Hindlimb muscle (tissue), 1 donor: ENCODE measurements around the gene LRIT1. TPM values are rescaled to one million over a fixed set of nuclear protein-coding genes. Genes with fewer than 3 reads are reported as not detected.

Source experiments
- DNase-seq: peaks from one replicate; pipeline ENCODE4 v3.0.0-alpha.2; 2013
- polyA plus RNA-seq: library from polyadenylated mRNA; unstranded; fragments of 120-200 nt; gene quantifications from one replicate; pipeline ENCODE4 v1.2.1, GENCODE V29; 2013; ENCODE audit not compliant: insufficient read length

LRIT1 gene
- polyA plus RNA-seq, 1 donor, result not detected

DNA sequence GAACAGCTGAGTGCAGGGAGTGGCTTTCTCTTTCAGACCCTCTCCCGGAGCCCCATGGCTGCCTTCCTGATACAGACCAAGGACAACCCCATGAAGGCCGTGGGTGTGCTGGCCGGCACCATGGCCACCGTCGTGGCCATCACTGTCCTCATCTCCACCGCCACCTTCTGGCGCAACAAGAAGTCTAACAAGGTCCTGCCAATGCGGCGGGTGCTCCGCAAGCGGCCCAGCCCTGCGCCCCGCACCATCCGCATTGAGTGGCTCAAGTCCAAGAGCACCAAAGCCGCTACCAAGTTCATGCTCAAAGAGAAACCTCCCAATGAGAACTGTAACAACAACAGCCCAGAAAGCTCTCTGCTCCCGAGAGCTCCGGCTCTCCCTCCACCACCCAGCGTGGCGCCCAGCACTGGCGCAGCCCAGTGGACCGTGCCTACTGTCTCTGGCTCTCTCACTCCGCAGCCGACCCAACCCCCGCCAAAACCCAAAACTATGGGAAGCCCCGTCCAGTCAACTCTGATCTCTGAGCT, 27.2 kb downstream of the LRIT1 start:
- no peak for DNase-seq

- DNase-seq, result no peak
Observed at GRCh38 chr10:84213076-84213475, 28.3 kb downstream of the LRIT1 start.

DNA sequence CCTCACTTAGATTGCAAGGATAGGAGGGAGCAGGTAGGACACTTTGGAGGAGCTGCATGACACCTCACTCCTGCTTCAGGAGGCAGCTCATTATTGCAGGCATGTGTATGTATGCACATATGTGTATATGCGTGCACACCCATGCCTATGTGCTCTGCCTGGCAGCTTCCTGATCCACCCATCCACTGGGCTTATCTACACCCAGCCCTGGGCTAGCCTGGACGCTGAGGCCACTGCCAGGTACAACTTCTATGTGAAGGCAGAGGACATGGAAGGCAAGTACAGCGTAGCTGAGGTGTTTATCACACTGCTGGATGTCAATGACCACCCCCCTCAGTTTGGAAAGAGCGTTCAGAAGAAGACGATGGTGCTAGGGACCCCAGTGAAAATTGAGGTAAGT, 29.3 kb downstream of the LRIT1 start:
- DNase-seq, result no peak

GRCh38 chr10:84211566-84211965, 29.8 kb downstream of the LRIT1 start:
- DNase-seq, result no peak

DNA sequence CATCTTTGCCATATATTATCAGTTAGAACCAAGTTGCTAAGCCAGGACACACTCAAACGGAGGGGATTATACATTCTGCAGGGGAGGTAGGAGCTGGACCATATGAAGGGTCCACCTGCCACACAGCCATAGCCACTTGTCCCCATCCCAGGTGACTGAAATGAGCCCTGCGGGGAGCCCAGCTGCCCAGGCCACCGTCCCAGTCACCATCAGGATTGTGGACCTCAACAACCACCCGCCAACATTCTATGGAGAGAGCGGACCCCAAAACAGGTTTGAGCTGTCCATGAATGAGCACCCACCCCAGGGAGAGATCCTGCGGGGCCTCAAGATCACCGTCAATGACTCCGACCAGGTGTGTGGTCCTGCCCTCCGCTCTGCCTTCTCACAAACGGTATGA, 33.3 kb downstream of the LRIT1 start:
- DNase-seq, result no peak

DNA sequence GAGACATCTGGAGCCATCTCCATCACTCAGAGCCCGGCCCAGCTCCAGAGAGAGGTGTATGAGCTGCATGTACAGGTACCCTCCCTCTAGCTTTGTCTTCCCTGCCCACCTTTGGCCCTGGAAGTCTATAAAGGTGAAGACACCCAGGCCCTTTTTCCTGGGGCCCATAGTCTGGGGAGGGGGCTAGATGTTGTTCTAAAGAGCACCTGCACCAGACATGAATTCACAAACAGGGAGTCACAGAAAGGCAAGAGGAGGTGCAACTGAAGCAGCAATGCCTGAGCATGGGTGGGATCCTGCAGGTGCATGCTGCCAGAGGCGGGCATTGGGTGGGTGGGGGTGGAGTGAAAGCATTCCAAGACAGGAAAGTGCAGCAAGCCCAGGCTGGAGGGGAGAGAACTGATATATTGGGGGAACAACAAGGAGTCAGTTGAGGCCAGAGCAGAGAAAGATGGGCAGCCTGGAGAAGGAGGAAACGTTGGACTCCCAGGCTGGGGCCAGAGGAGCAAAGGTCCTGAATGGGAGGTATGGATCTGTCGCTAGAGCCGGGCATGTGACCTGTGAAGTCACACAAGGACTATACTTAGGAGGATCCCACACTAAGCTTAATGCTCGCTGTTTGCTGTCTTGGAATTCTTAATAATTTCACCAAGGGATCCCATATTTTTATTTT, 35.4 kb downstream of the LRIT1 start:
- DNase-seq, result no peak

GRCh38 chr10:84205049-84205852, 36.1 kb downstream of the LRIT1 start:
- DNase-seq, result no peak

GRCh38 chr10:84204610-84205009, 36.7 kb downstream of the LRIT1 start:
- no peak for DNase-seq

- DNase-seq, result no peak
Observed at GRCh38 chr10:84204122-84204521, 37.2 kb downstream of the LRIT1 start.

DNA sequence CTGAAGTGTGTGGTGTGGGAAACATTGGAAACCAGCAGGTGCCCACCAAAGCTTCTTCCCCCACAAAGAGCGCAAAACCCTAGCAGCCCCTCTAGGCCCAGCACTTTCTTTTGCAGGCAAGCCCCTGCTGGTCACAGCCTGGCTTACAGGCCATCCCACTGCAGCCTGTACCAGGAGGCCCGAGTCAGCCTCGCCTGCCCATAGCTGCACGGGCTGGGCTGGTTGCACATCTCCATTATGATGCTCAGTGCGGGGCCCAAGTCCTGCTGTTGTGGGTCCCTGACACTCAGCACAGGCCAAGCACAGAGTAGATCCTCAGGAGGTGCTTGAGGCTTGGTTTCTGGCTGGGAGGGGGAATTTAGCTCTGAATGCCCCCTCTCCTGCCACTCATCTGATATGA, 39.0 kb downstream of the LRIT1 start:
- DNase-seq, result no peak

DNA sequence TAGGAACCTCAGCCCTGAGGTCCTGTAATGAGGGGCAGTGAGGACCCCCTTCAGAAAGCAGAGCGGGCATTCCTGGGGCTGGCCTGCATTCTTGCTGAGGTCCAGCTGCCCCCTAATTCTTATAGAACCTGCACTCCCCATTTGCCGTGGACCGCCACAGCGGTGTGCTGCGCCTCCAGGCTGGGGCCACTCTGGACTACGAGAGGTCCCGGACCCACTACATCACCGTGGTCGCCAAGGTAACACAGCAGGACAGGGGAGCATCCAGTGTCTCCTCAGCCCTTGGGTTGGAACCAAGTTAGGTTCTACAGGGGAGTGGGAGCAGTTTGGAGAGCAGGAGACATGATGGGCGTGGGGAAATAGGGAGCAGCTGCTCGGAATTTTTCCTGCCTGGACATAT, 39.7 kb downstream of the LRIT1 start:
- no peak for DNase-seq

GRCh38 chr10:84201244-84201606, 40.1 kb downstream of the LRIT1 start:
- no peak for DNase-seq

- DNase-seq, result no peak
Observed at GRCh38 chr10:84200537-84201243, 40.7 kb downstream of the LRIT1 start.

DNA sequence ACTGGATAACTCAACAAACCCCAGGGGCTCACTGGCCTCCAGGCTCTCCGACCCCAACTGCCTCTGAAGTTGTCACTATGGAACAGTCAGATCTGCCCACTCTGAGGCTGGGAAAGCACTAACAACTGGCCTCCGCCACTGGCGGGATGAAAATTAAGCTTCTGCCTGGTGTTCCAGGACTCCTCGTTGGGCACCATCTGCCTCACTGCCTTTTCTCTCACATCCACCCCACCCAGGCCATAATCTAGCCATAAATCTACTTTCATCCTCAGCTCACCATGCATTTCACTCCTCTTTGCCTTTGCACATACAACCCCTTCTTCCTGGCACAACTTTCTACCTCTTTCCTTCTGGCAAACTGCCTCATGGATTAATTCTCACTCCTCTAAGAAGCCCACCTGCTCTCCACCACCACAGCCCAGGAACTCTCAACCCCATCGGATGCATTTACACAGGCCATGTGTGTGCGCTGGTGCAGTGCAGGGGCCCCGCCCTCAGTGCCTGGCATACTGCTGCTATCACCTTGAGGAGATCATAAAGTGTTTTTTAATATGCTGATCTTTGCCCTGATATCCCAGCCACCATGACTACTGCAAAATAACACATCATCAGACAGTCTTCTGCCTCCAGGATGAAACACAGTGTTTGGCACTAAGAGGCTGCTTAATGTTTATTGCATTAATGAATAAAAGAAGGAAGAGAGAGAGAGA, 43.0 kb downstream of the LRIT1 start:
- DNase-seq, result no peak

DNA sequence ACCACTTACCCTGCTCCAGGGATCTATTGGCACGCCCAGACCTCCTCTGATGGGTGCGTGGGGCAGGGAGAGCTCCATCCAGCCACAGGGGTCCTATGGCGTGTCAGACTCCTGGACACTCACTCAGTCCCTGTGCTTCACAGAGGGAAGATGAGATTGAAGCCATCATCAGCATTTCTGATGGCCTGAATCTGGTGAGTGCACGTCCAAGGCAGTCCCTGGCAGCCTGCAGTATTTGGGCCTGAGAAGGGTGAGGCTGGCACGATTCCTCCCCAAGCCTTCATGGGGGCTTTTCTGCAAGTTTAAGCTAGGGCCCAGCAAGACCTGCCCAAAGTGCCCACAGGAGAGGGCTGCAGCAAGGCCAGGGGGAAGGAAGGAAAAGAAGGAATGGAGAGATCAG, 43.7 kb downstream of the LRIT1 start:
- no peak for DNase-seq

GRCh38 chr10:84196941-84197340, 44.4 kb downstream of the LRIT1 start:
- no peak for DNase-seq

DNA sequence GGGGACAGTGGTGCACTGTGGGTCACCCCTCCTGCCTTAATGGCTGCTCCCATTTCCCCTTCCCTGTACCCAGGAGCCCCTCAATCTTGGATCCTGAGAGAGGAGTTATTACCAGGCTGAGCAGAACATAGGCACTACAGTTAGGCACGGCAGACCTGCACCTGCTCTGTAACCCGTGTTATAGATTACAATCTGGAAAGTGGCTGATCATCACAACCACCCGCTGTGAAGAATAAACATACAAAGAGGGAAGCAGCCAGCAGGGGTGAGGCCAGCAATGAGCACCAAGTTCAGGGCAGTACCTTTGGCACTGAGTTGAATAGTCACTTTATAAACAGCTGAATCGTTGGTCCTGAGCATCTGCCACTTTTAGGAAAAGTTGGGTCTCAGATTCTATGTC, 45.3 kb downstream of the LRIT1 start:
- no peak for DNase-seq

GRCh38 chr10:84195044-84195830, 46.1 kb downstream of the LRIT1 start:
- DNase-seq, result no peak

DNA sequence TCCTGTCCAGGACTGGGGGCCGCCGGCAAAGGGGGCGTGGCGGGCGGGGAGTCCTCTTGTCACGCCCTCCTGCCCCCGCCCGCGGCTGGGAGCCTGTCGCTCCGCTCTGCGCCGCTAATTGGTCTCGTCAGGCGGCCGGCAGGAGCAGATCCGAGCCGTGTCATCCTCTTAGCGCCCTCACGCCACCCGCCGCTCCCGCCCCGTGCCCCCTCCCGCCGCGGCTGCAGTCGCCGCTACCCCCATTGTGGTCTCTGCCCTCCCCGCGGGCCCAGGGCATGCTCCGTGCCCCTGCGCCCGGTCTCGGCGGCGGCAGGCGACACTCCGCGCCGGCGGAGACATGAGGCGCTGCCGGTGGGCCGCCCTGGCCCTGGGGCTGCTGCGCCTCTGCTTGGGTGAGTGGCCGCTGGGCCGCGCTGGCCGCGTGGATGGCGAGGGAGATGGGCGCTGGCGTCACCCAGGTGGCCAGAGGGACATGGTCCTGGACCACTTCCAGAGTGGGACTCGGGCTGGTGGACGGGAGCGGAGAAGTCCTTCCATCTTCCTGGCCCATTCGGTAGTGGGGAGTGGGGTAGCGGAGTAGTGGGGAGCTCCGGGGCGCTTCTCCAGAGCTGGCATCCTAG, 46.8 kb downstream of the LRIT1 start, which contains the start of gene CDHR1:
Gene CDHR1, plus strand, starts transcription at position 114 of the 620 bp plus-strand sequence. Its CDS starts 224 bp downstream, at position 338.
- DNase-seq, result no peak

- no peak for DNase-seq
Observed at GRCh38 chr10:84193846-84194423, 47.4 kb downstream of the LRIT1 start.

DNA sequence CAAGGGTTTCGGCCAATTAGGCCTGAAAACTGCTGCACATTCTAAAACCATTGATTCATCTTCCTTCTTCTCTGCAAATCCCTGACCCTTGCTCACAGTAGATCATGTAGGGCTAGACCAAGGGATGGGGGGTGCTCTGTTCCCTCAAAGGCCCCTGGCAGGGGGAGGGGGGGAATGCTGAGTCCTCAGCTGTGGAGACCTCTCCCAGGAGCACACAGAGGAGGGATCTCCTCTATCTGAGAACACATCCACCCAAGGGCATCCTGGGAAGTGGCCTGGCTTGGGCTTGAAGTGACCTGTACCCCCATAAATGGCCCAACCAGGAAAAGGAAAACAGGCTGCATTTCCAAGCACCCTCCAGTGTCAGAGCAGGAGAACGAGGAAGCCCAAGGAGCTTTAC, 48.0 kb downstream of the LRIT1 start:
- no peak for DNase-seq
